ENCODE measurements around the gene MYO5B. TPM values are rescaled to one million over a fixed set of nuclear protein-coding genes. Genes with fewer than 3 reads are reported as not detected.

The MYO5B gene
- total and polyA plus RNA-seq, 9 of the 15 experiments (the other 6 are each of a cell fraction or from before 2014, with no cell fraction given) = 0.07 to 0.42 (median 0.28) TPM

DNA sequence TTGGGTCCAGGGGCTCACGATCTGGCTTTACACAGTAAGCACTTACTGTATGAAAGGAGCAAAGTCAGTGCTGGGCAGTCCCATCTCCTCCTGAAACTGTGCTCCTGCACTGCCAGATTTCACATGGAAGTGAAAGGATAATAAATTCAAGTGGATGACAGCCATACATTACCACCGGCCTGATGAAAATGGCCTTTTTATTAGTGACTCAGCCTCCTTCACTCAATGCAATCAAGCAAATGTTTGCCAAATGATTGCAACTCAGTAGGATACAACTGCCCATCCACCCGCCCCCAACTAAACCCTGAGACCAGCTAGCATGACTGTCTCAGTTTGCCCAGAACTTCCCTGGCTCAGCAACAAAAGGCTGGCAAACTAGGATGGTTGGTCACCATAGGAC is 77.1 kb downstream of the MYO5B start:
- ATAC-seq = no peak
- H3K9me3 ChIP-seq (replicated peaks; ENCODE audit: control insufficient read depth, insufficient read depth, low read depth, low read length) = no peaks in the 10 kb centered on the region
- no peak overlapping the region for H3K4me2 ChIP-seq (ENCODE audit: insufficient read depth, low read length)
- no peaks in the 10 kb centered on the region for H3K9me1 ChIP-seq (ENCODE audit: control insufficient read depth, insufficient read depth, low read length)
- H3K9ac ChIP-seq (ENCODE audit: insufficient read depth in 1 of 2, low read depth in 2 of 2, low read length in 2 of 2) = no peak overlapping the region
- TF ChIP-seq NFXL1 (CRISPR knock-in tag; IDR thresholded peaks at IDR 0.05) (no peak), PHB2 (IDR thresholded peaks at IDR 0.05; ENCODE audit: low read depth) (no peak), CBX3 (IDR thresholded peaks at IDR 0.05; ENCODE audit: borderline replicate concordance in 1 of 2, low read length in 2 of 2) (no peak), ZNF282 (CRISPR knock-in tag; IDR thresholded peaks at IDR 0.05) (no peak), L3MBTL2 (IDR thresholded peaks at IDR 0.05) (no peak), ZSCAN32 (CRISPR knock-in tag; IDR thresholded peaks at IDR 0.05) (no peak), PTRF (tag; IDR thresholded peaks at IDR 0.05) (no peak), KLF13 (tag; IDR thresholded peaks at IDR 0.05; ENCODE audit: borderline replicate concordance, low read depth) (no peak), ZBTB7A (IDR thresholded peaks at IDR 0.05; ENCODE audit: borderline replicate concordance, control insufficient read depth, low read depth, low read length) (no peak), RAD21 (CRISPR knock-in tag; conservative IDR thresholded peaks at IDR 0.05 in 1 of 2, IDR thresholded peaks at IDR 0.05 in 1 of 2) (no peak), NFYB (IDR thresholded peaks at IDR 0.05; ENCODE audit: extremely low read depth, insufficient read length) (no peak), ZFPM2 (CRISPR knock-in tag; IDR thresholded peaks at IDR 0.05) (no peak), ZNF77 (CRISPR knock-in tag; IDR thresholded peaks at IDR 0.05) (no peak), ZKSCAN8 (CRISPR knock-in tag; IDR thresholded peaks at IDR 0.05) (no peak)
- H3K36me3 ChIP-seq (ENCODE audit: control insufficient read depth, insufficient read depth, low read length) = no peaks in the 10 kb centered on the region
- FAIRE-seq = no peak
- in situ Hi-C loops (cut with MboI) (no loop called here), intact Hi-C loops (cut with micrococcal nuclease) (no loop called here)
- 0% methylated on average over 3 of the region's 3 CpGs for WGBS (ENCODE audit: insufficient coverage, low coverage, missing lambda C conversion rate)
- H3K79me2 ChIP-seq (ENCODE audit: control insufficient read depth, insufficient read depth, low read length) = no peaks in the 10 kb centered on the region
- BruUV-seq (replicated peaks) = no TSS peak
- H2AFZ ChIP-seq (ENCODE audit: low read depth, low read length) = no peak overlapping the region
- H3K27me3 ChIP-seq (ENCODE audit: control insufficient read depth in 2 of 2, insufficient read depth in 2 of 2, low read length in 2 of 2) = peaks cover 4 to 20% of the 10 kb centered on the region in 2 experiments; a peak in 4 of 5 replicates
- ChIA-PET CTCF (ENCODE audit: low intra/inter-chr PET ratio) (no interaction called here), POLR2A (no interaction called here)
- no peak for DNase-seq (ENCODE audit: extremely low read depth in 1 of 4, low spot score in 3 of 4)
- no peak overlapping the region for H3K27ac ChIP-seq (ENCODE audit: extremely low read depth, low read depth, low read length)
- no peak overlapping the region for H3K4me3 ChIP-seq
- no peaks in the 10 kb centered on the region for H3K4me1 ChIP-seq (replicated peaks in 1 of 2; ENCODE audit: control insufficient read depth in 2 of 2, insufficient read depth in 2 of 2, low read length in 2 of 2)
- H4K20me1 ChIP-seq (replicated peaks; ENCODE audit: control insufficient read depth, insufficient read depth, low read length) = no peaks in the 10 kb centered on the region
